GM12892 (cell line): Measurements from ENCODE around the gene SULT4A1.

Source experiments
- POLR2A ChIP-seq: IDR thresholded peaks from 2 replicates; pipeline ENCODE4 v1.6.1; 2011; ENCODE audit warnings: low read depth, low read length, control low read depth
- TAF1 ChIP-seq: IDR thresholded peaks from 2 replicates; pipeline ENCODE4 v1.6.1; 2011; ENCODE audit warnings: low read depth, mild to moderate bottlenecking, control low read depth, low read length, borderline replicate concordance

DNA sequence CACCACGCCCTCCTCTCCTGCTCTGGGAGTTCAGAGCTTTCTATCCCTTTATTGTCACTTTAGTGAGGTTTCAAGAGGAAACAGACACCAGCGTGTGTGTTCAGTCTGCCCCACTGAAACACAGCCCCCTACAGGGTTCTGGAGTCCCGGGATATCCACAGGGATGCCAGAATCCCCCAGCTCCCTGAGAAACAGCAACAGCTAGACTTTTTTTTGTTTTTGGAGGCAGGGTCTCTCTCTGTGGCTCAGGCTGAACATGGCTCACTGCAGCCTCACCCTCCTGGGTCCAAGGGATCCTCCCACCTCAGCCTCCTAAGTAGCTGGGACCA is 10.4 kb downstream of the SULT4A1 start:
- TF ChIP-seq POLR2A (no peak), TAF1 (no peak)
